ENCODE data around the gene FRAT2.
A peak's percentile ranks its signal among the peaks of the same experiment; 100 is the strongest.

Gene FRAT2

DNA sequence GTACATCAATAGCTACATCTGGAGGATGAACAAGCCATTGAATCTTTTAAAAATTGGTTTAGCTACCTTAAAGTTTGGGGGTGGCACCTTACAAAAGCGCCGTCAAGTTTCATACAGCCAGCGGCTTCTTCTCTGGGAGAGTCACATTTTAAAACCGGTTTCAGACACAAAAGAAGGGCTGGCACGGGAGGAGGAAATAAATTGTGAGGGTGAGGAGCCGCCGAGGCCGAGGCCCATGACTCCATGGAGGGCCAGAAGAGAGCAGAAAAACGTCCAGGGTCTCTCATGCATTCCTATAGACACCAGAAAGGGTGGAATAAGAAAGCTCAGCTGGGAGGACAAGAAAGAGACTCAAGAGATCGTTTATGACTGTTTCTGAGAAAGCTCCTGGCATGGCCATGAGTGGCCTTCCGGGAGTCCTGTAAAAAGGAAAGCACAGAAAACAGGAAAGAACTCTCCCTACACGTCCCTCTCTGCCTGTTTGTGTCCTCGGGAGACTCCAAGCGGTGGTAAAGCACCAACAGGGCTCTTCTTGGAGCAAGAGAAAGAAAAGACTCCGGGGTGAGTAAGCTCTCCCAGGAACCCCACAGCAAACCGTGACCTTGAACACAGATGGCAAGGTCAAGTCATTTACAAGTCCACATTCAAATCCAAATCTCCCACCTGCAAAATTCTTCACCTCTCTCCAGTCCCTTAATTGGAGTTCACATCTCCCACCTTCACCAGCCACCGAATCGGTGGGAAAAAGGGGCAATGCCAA lies 1.8 kb downstream of the FRAT2 start:
- no peak overlapping the region for H2AFZ ChIP-seq (ENCODE audit: low read length)
- no peaks in the 10 kb centered on the region for H3K9me3 ChIP-seq (ENCODE audit: low read length)
- no peak overlapping the region for H3K27ac ChIP-seq (ENCODE audit: low read depth, low read length, poor library complexity, severe bottlenecking)
- TF ChIP-seq, protein P1, sequence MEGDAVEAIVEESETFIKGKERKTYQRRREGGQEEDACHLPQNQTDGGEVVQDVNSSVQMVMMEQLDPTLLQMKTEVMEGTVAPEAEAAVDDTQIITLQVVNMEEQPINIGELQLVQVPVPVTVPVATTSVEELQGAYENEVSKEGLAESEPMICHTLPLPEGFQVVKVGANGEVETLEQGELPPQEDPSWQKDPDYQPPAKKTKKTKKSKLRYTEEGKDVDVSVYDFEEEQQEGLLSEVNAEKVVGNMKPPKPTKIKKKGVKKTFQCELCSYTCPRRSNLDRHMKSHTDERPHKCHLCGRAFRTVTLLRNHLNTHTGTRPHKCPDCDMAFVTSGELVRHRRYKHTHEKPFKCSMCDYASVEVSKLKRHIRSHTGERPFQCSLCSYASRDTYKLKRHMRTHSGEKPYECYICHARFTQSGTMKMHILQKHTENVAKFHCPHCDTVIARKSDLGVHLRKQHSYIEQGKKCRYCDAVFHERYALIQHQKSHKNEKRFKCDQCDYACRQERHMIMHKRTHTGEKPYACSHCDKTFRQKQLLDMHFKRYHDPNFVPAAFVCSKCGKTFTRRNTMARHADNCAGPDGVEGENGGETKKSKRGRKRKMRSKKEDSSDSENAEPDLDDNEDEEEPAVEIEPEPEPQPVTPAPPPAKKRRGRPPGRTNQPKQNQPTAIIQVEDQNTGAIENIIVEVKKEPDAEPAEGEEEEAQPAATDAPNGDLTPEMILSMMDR (IDR thresholded peaks at IDR 0.05; ENCODE audit: low read length): no peak
- no peak for TF ChIP-seq EZH2 (IDR thresholded peaks at IDR 0.05; ENCODE audit: borderline replicate concordance, low read length)
- H3K79me2 ChIP-seq (ENCODE audit: insufficient read depth, low read length): no peaks in the 10 kb centered on the region
- H3K9me2 ChIP-seq (ENCODE audit: low read depth, low read length): no peaks in the 10 kb centered on the region
- H3K4me3 ChIP-seq (ENCODE audit: low read depth, low read length, poor library complexity, severe bottlenecking): peak overlapping the region; percentile 65
- H3K4me1 ChIP-seq (ENCODE audit: insufficient read depth, low read length, severe bottlenecking): peaks cover 29% of the 10 kb centered on the region
- no peaks in the 10 kb centered on the region; the same call in 1 of the 2 replicates for H3K36me3 ChIP-seq (ENCODE audit: insufficient read depth, low read length)
- H4K20me1 ChIP-seq (ENCODE audit: insufficient read depth, low read length): no peaks in the 10 kb centered on the region
- peak overlapping the region; percentile 60; the same call in 1 of the 2 replicates for H3K9ac ChIP-seq (ENCODE audit: low read length)
- H3F3A ChIP-seq (ENCODE audit: insufficient read depth, low read length): no peaks in the 10 kb centered on the region
- H3K4me2 ChIP-seq (ENCODE audit: low read length): peak overlapping the region; percentile 88
- no peaks in the 10 kb centered on the region for H3K27me3 ChIP-seq (ENCODE audit: insufficient read depth, low read length)

GRCh38 chr10:97331153-97331703 lies 3.3 kb downstream of the FRAT2 start:
- Histone ChIP-seq H3K79me2 (ENCODE audit: insufficient read depth, low read length) (no peaks in the 10 kb centered on the region), H3K9me2 (ENCODE audit: low read depth, low read length) (no peaks in the 10 kb centered on the region), H2AFZ (ENCODE audit: low read length) (no peak overlapping the region), H4K20me1 (ENCODE audit: insufficient read depth, low read length) (no peaks in the 10 kb centered on the region), H3K4me1 (ENCODE audit: insufficient read depth, low read length, severe bottlenecking) (peaks cover 24% of the 10 kb centered on the region), H3F3A (ENCODE audit: insufficient read depth, low read length) (no peaks in the 10 kb centered on the region), H3K27me3 (ENCODE audit: insufficient read depth, low read length) (no peaks in the 10 kb centered on the region), H3K27ac (ENCODE audit: low read depth, low read length, poor library complexity, severe bottlenecking) (no peak overlapping the region), H3K36me3 (ENCODE audit: insufficient read depth, low read length) (no peaks in the 10 kb centered on the region; the same call in 1 of the 2 replicates), H3K4me3 (ENCODE audit: low read depth, low read length, poor library complexity, severe bottlenecking) (no peak overlapping the region), H3K9ac (ENCODE audit: low read length) (no peak overlapping the region), H3K9me3 (ENCODE audit: low read length) (no peaks in the 10 kb centered on the region), H3K4me2 (ENCODE audit: low read length) (no peak overlapping the region)
- TF ChIP-seq EZH2 (IDR thresholded peaks at IDR 0.05; ENCODE audit: borderline replicate concordance, low read length): no peak
- TF ChIP-seq, protein P1 (IDR thresholded peaks at IDR 0.05; ENCODE audit: low read length): no peak

GRCh38 chr10:97329766-97330165 lies 4.8 kb downstream of the FRAT2 start:
- no peak overlapping the region for H2AFZ ChIP-seq (ENCODE audit: low read length)
- no peak overlapping the region for H3K4me3 ChIP-seq (ENCODE audit: low read depth, low read length, poor library complexity, severe bottlenecking)
- H3F3A ChIP-seq (ENCODE audit: insufficient read depth, low read length): no peaks in the 10 kb centered on the region
- H3K27me3 ChIP-seq (ENCODE audit: insufficient read depth, low read length): no peaks in the 10 kb centered on the region
- H3K36me3 ChIP-seq (ENCODE audit: insufficient read depth, low read length): no peaks in the 10 kb centered on the region; the same call in 1 of the 2 replicates
- no peak overlapping the region for H3K4me2 ChIP-seq (ENCODE audit: low read length)
- H3K79me2 ChIP-seq (ENCODE audit: insufficient read depth, low read length): no peaks in the 10 kb centered on the region
- H3K9me2 ChIP-seq (ENCODE audit: low read depth, low read length): no peaks in the 10 kb centered on the region
- H3K27ac ChIP-seq (ENCODE audit: low read depth, low read length, poor library complexity, severe bottlenecking): no peak overlapping the region
- TF ChIP-seq, protein P1 (IDR thresholded peaks at IDR 0.05; ENCODE audit: low read length): no peak
- TF ChIP-seq EZH2 (IDR thresholded peaks at IDR 0.05; ENCODE audit: borderline replicate concordance, low read length): no peak
- H3K9ac ChIP-seq (ENCODE audit: low read length): no peak overlapping the region
- peaks cover 16% of the 10 kb centered on the region for H3K4me1 ChIP-seq (ENCODE audit: insufficient read depth, low read length, severe bottlenecking)
- H4K20me1 ChIP-seq (ENCODE audit: insufficient read depth, low read length): no peaks in the 10 kb centered on the region
- H3K9me3 ChIP-seq (ENCODE audit: low read length): no peaks in the 10 kb centered on the region
